GM12878 (cell line): ENCODE results near the gene DLD. TPM values are rescaled to one million over a fixed set of nuclear protein-coding genes. Genes with fewer than 3 reads are reported as not detected.

Experiments used
- ATAC-seq: fragments of 200-7000 bp; cut with Tn5 transposase; 3 replicates; pipeline ENCODE4 v1.9.1; 2020; ENCODE audit warnings: mild to moderate bottlenecking, moderate library complexity
- BruUV-seq: library from RNA; stranded (reverse); fragments of 400-500 nt; replicated peaks from 2 replicates; lab custom pipeline; 2021; lab: Mats Ljungman, UMichigan
- CTCF ChIA-PET: fragments of 300-600 bp; sonication (Branson Sonifier 250); formaldehyde crosslinking; extraction: SDS; loops from one replicate; lab custom pipeline; 2021; ENCODE audit warnings: inconsistent platforms; lab: Yijun Ruan, JAX
- POLR2A ChIA-PET: fragments of 350-600 bp; formaldehyde crosslinking; extraction: SDS; loops from one replicate; lab custom pipeline; 2021; ENCODE audit warnings: inconsistent platforms; lab: Charles Lee
- RAD21 ChIA-PET: fragments of 300-600 bp; sonication (Branson Sonifier 250); formaldehyde crosslinking; loops from one replicate; lab custom pipeline; 2023; ENCODE audit warnings: antibody characterized with exemption; ENCODE audit not compliant: unreplicated experiment; lab: Charles Lee
- SMC1A ChIA-PET: fragments of 300-600 bp; sonication (Branson Sonifier 250); formaldehyde crosslinking; loops from one replicate; lab custom pipeline; 2023; ENCODE audit not compliant: unreplicated experiment, uncharacterized antibody; lab: Charles Lee
- DNase-seq: peaks from one replicate; pipeline ENCODE4 v3.0.0-alpha.2; 2011; ENCODE audit warnings: low read depth, low spot score
- FAIRE-seq: peaks from 3 replicates; lab custom pipeline; 2011; peaks lifted over from hg19 to GRCh38; lab: Jason Lieb, UNC
- H2AFZ ChIP-seq: 2 replicates; pipeline ENCODE4 v1.6.0; 2011; ENCODE audit warnings: low read depth, low read length, control low read depth; ENCODE audit not compliant: control insufficient read depth
- H3K27ac ChIP-seq: 2 replicates; pipeline ENCODE4 v1.5.1; 2011; ENCODE audit warnings: control low read depth; ENCODE audit not compliant: control insufficient read depth, insufficient read depth
- H3K27me3 ChIP-seq, 2 experiments: replicated peaks in 1 of 2; 2 replicates each; pipeline versions ENCODE4 v1.6.0 to v1.6.1; 2011; ENCODE audit warnings: low read length in 1 of 2; ENCODE audit not compliant: control insufficient read depth in 2 of 2, insufficient read depth in 2 of 2
- H3K36me3 ChIP-seq, 2 experiments: 2 replicates each; pipeline ENCODE4 v1.5.1; 2011; ENCODE audit warnings: low read length in 1 of 2; ENCODE audit not compliant: control insufficient read depth in 2 of 2, insufficient read depth in 2 of 2
- H3K4me1 ChIP-seq: 2 replicates; pipeline ENCODE4 v1.6.1; 2011; ENCODE audit warnings: mild to moderate bottlenecking, low read length, moderate library complexity, mixed read lengths; ENCODE audit not compliant: control insufficient read depth, insufficient read depth
- H3K4me2 ChIP-seq: 2 replicates; pipeline ENCODE4 v1.6.0; 2011; ENCODE audit warnings: control low read depth; ENCODE audit not compliant: control insufficient read depth, insufficient read depth
- H3K4me3 ChIP-seq: fragments of 200-600 bp; sonication (generic); 2 replicates; pipeline ENCODE4 v1.5.1; 2016
- H3K79me2 ChIP-seq: 2 replicates; pipeline ENCODE4 v1.6.0; 2011; ENCODE audit warnings: low read length; ENCODE audit not compliant: control insufficient read depth, insufficient read depth
- H3K9ac ChIP-seq: 2 replicates; pipeline ENCODE4 v1.8.0; 2011; ENCODE audit warnings: low read length, control low read depth, mixed read lengths; ENCODE audit not compliant: control insufficient read depth, insufficient read depth
- H3K9me3 ChIP-seq: replicated peaks from 3 replicates; pipeline ENCODE4 v1.5.1; 2011; ENCODE audit warnings: mild to moderate bottlenecking, low read length; ENCODE audit not compliant: control insufficient read depth, insufficient read depth
- H4K20me1 ChIP-seq: 2 replicates; pipeline ENCODE4 v1.6.0; 2011; ENCODE audit not compliant: control insufficient read depth, insufficient read depth
- ELK1 ChIP-seq: IDR thresholded peaks from 2 replicates; pipeline ENCODE4 v1.6.1; 2012; ENCODE audit warnings: low read depth, low read length, improper control_type of control experiment
- ETV6 ChIP-seq, 2 experiments: fragments of 450-650 bp in 1 of 2; IDR thresholded peaks in 1 of 2; conservative IDR thresholded peaks in 1 of 2; 2 replicates each; pipeline ENCODE4 v1.6.1; 2014; ENCODE audit warnings: antibody characterized with exemption in 1 of 2, borderline replicate concordance in 1 of 2, low read depth in 1 of 2, mild to moderate bottlenecking in 1 of 2, moderate library complexity in 1 of 2
- FOXK2 ChIP-seq: fragments of 450-650 bp; IDR thresholded peaks from 2 replicates; pipeline ENCODE4 v1.6.1; 2017; ENCODE audit warnings: mild to moderate bottlenecking, moderate library complexity
- GABPA ChIP-seq: IDR thresholded peaks from 2 replicates; pipeline ENCODE4 v1.6.1; 2014; ENCODE audit warnings: antibody characterized with exemption, low read depth, mild to moderate bottlenecking, inconsistent platforms
- KDM1A ChIP-seq: fragments of 200-600 bp; sonication (generic); IDR thresholded peaks from 2 replicates; pipeline ENCODE4 v1.6.1; 2016; ENCODE audit warnings: borderline replicate concordance
- MXI1 ChIP-seq: fragments of 150-350 bp; IDR thresholded peaks from 2 replicates; pipeline ENCODE4 v1.6.1; 2011; ENCODE audit warnings: low read depth, mild to moderate bottlenecking, inconsistent platforms, low read length, improper control_type of control experiment
- SMAD5 ChIP-seq: IDR thresholded peaks from 2 replicates; pipeline ENCODE4 v1.6.1; 2016; ENCODE audit warnings: antibody characterized with exemption, low read depth
- SREBF1 ChIP-seq: IDR thresholded peaks from 2 replicates; pipeline ENCODE4 v1.6.1; 2012; ENCODE audit warnings: mild to moderate bottlenecking, low read length
- SUZ12 ChIP-seq: fragments of 200-600 bp; sonication (generic); IDR thresholded peaks from one replicate; pipeline ENCODE4 v1.6.1; 2018; ENCODE audit warnings: antibody characterized with exemption, mild to moderate bottlenecking; ENCODE audit not compliant: unreplicated experiment
- TARDBP ChIP-seq: IDR thresholded peaks from 2 replicates; pipeline ENCODE4 v1.6.1; 2016; ENCODE audit warnings: borderline replicate concordance
- ZBTB11 ChIP-seq: fragments of 450-650 bp; formaldehyde crosslinking; IDR thresholded peaks from 2 replicates; pipeline ENCODE4 v1.5.0; 2022; ENCODE audit warnings: mild to moderate bottlenecking, missing genetic modification characterization
- ZNF274 ChIP-seq: IDR thresholded peaks from one replicate; pipeline ENCODE4 v1.8.0; 2011; ENCODE audit not compliant: insufficient read length, insufficient read depth
- ZZZ3 ChIP-seq: IDR thresholded peaks from 2 replicates; pipeline ENCODE4 v1.6.1; 2011; ENCODE audit warnings: low read depth; ENCODE audit not compliant: control insufficient read depth, insufficient read length
- WGBS: methylation state at CpG from one replicate; pipeline ENCODE4 v1.1.6; 2016; ENCODE audit warnings: low lambda C conversion rate; ENCODE audit not compliant: insufficient replicate concordance, insufficient coverage; ENCODE audit errors: missing lambda C conversion rate; 5-methylcytosine and 5-hydroxymethylcytosine counted together
- in situ Hi-C: fragments of 300-500 bp; cut with MboI; formaldehyde crosslinking; loops from 9 replicates; pipeline ENCODE4 v1.14.3; 2018; ENCODE audit warnings: mixed read lengths
- intact Hi-C: fragments of 100-400 bp; cut with micrococcal nuclease; formaldehyde crosslinking; loops from one replicate; pipeline ENCODE4 v1.14.2; 2022; ENCODE audit not compliant: unreplicated experiment
- polyA plus RNA-seq, 11 experiments: library from polyadenylated mRNA; depleted of rRNA in 4 of 11; unstranded in 6 of 11; stranded (reverse) in 5 of 11; fragments of >200 nt; fragmentation: Nextera tagmentation in 4 of 11; fragmentation: Illumina TruSeq in 1 of 11; extraction: Ambion mirVana in 4 of 11; extraction: Trizol in 1 of 11; gene quantifications; 1 replicate in 1 of 11; 2 replicates in 10 of 11; pipeline versions ENCODE4 v1.2.1 to v1.2.3, GENCODE V29; 2011 to 2016; ENCODE audit warnings: inconsistent platforms in 2 of 11, missing spikeins in 2 of 11, low read depth in 1 of 11
- total RNA-seq, 4 experiments: library from RNA; depleted of rRNA in 3 of 4; stranded (reverse); fragments of >200 nt in 3 of 4; fragmentation: Illumina TruSeq in 1 of 4; extraction: Trizol in 1 of 4; gene quantifications; 2 replicates each; pipeline versions ENCODE4 v1.2.1 to v1.2.3, GENCODE V29; 2013 to 2021

DLD gene
- total and polyA plus RNA-seq, 10 of the 15 experiments (the other 5 are each of a cell fraction or from before 2014, with no cell fraction given): 62.7 to 314 (median 161) TPM

- intact Hi-C loops (no loop called here), in situ Hi-C loops (no loop called here)
- no peak for ATAC-seq
- no peak overlapping the region for H3K27ac ChIP-seq
- H3K9me3 ChIP-seq: no peaks in the 10 kb centered on the region
- H3K36me3 ChIP-seq: no peaks in the 10 kb centered on the region
- TF ChIP-seq ZZZ3 (no peak), MXI1 (no peak), ETV6 (conservative IDR thresholded peaks at IDR 0.05 in 1 of 2, IDR thresholded peaks at IDR 0.05 in 1 of 2; ENCODE audit: borderline replicate concordance in 1 of 2, low read depth in 1 of 2) (no peak), FOXK2 (no peak), ELK1 (no peak), KDM1A (no peak), TARDBP (no peak), ZBTB11 (CRISPR knock-in tag) (no peak), SUZ12 (no peak), GABPA (no peak), ZNF274 (no peak), SREBF1 (no peak), SMAD5 (no peak)
- SMC1A ChIA-PET: no interaction called here
- no peaks in the 10 kb centered on the region; a peak in 1 of 4 replicates for H3K27me3 ChIP-seq
- H2AFZ ChIP-seq: no peak overlapping the region
- POLR2A ChIA-PET: no interaction called here
- RAD21 ChIA-PET: no interaction called here
- DNase-seq: no peak
- no peaks in the 10 kb centered on the region for H3K4me1 ChIP-seq
- H4K20me1 ChIP-seq: no peaks in the 10 kb centered on the region
- H3K79me2 ChIP-seq: no peaks in the 10 kb centered on the region
- CTCF ChIA-PET: interaction anchor here (1.4 kb wide), 1 partner anchor 83 kb away, joined by 3 read pairs; no protein-coding TSS in a partner anchor
- H3K4me2 ChIP-seq: no peak overlapping the region
- 18% methylated on average over 2 of the region's 2 CpGs for WGBS
- BruUV-seq: no TSS peak
- no peak overlapping the region for H3K9ac ChIP-seq
- H3K4me3 ChIP-seq: no peak overlapping the region
- no peak for FAIRE-seq
Observed at GRCh38 chr7:107957436-107957835, 66.5 kb downstream of the DLD start.
